Measurements from ENCODE around the gene MTMR10.

MTMR10 gene

GRCh38 chr15:30991255-30992235 is at the start of gene MTMR10:
TSS of gene MTMR10 (minus strand) at chr15:30991628. CDS start at chr15:30991506, 122 bp downstream.
- DNase-seq = peak; percentile 48 to 54

GRCh38 chr15:31040611-31041010 is 49.2 kb upstream of the MTMR10 start:
- no peak for DNase-seq

GRCh38 chr15:31039961-31040360 is 48.5 kb upstream of the MTMR10 start:
- no peak for DNase-seq

- no peak for DNase-seq
Measured at GRCh38 chr15:31037731-31038477, 46.5 kb upstream of the MTMR10 start.

- no peak for DNase-seq
Measured at GRCh38 chr15:31036783-31037182, 45.4 kb upstream of the MTMR10 start.

GRCh38 chr15:31035610-31036009 is 44.2 kb upstream of the MTMR10 start:
- no peak for DNase-seq

GRCh38 chr15:31034152-31034551 is 42.7 kb upstream of the MTMR10 start:
- no peak for DNase-seq

- no peak for DNase-seq
Measured at GRCh38 chr15:31032961-31033371, 41.5 kb upstream of the MTMR10 start.

GRCh38 chr15:31031471-31032067 is 40.1 kb upstream of the MTMR10 start:
- DNase-seq = no peak

GRCh38 chr15:31027910-31028578 is 36.6 kb upstream of the MTMR10 start:
- no peak for DNase-seq

GRCh38 chr15:31025996-31026395 is 34.6 kb upstream of the MTMR10 start:
- no peak for DNase-seq

GRCh38 chr15:31024979-31025378 is 33.6 kb upstream of the MTMR10 start:
- DNase-seq = no peak

GRCh38 chr15:31024330-31024729 is 32.9 kb upstream of the MTMR10 start:
- no peak for DNase-seq

- DNase-seq = no peak
Measured at GRCh38 chr15:31023841-31024240, 32.4 kb upstream of the MTMR10 start.

- no peak for DNase-seq
Measured at GRCh38 chr15:31021067-31021665, 29.7 kb upstream of the MTMR10 start.

- no peak for DNase-seq
Measured at GRCh38 chr15:31020542-31020941, 29.1 kb upstream of the MTMR10 start.

GRCh38 chr15:31019986-31020385 is 28.6 kb upstream of the MTMR10 start:
- no peak for DNase-seq

- no peak for DNase-seq
Measured at GRCh38 chr15:31017311-31017710, 25.9 kb upstream of the MTMR10 start.

GRCh38 chr15:31016446-31016915 is 25.1 kb upstream of the MTMR10 start:
- no peak for DNase-seq

GRCh38 chr15:31014608-31014925 is 23.1 kb upstream of the MTMR10 start:
- DNase-seq = no peak

GRCh38 chr15:31013863-31014607 is 22.6 kb upstream of the MTMR10 start:
- no peak for DNase-seq

- DNase-seq = no peak
Measured at GRCh38 chr15:31012455-31012854, 21.0 kb upstream of the MTMR10 start.
